Activated CD4-positive, alpha-beta T cell treated with anti-CD3 and anti-CD28 coated beads for 4 hours (primary cell): Measurements from ENCODE around the gene FTMT.
"Not testable (repeated sequence)": the region's sequence is repeated elsewhere in the genome, so short reads cannot be mapped to it uniquely, and the experiment has no call there.

Experiments used
- DNase-seq, 2 donors: peaks; one replicate each; pipeline ENCODE4 v3.0.0-alpha.2; 2020

The FTMT gene

GRCh38 chr5:121851643-121852574 is at the start of gene FTMT:
Gene FTMT, plus strand, starts transcription at chr5:121851882. Its CDS starts 82 bp downstream, at chr5:121851964.
- no peak for DNase-seq

- DNase-seq, result not testable (repeated sequence)
These were observed 46.4 kb upstream of the FTMT start for GRCh38 chr5:121805251-121805650.

- no peak for DNase-seq
These were observed 45.8 kb upstream of the FTMT start for GRCh38 chr5:121805911-121806310.

- DNase-seq, result no peak
These were observed 35.5 kb upstream of the FTMT start for GRCh38 chr5:121816164-121816563.

GRCh38 chr5:121819682-121820261 is 31.9 kb upstream of the FTMT start:
- no peak for DNase-seq

GRCh38 chr5:121833617-121834016 is 18.1 kb upstream of the FTMT start:
- DNase-seq, result no peak

- DNase-seq, result no peak
These were observed 17.7 kb upstream of the FTMT start for GRCh38 chr5:121834021-121834420.

- no peak for DNase-seq
These were observed 9.8 kb upstream of the FTMT start for GRCh38 chr5:121841892-121842291.

- no peak for DNase-seq
These were observed 1.4 kb upstream of the FTMT start for GRCh38 chr5:121850272-121850671.

GRCh38 chr5:121853850-121854249 is 2.2 kb downstream of the FTMT start:
- DNase-seq, result no peak

GRCh38 chr5:121862801-121863200 is 11.1 kb downstream of the FTMT start:
- no peak for DNase-seq

- no peak for DNase-seq
These were observed 12.1 kb downstream of the FTMT start for GRCh38 chr5:121863753-121864285.

GRCh38 chr5:121867403-121867802 is 15.7 kb downstream of the FTMT start:
- no peak for DNase-seq

- no peak for DNase-seq
These were observed 18.8 kb downstream of the FTMT start for GRCh38 chr5:121870489-121870888.

GRCh38 chr5:121872856-121873255 is 21.2 kb downstream of the FTMT start:
- no peak for DNase-seq

- no peak for DNase-seq
These were observed 21.7 kb downstream of the FTMT start for GRCh38 chr5:121873409-121873808.

- DNase-seq, result no peak
These were observed 33.9 kb downstream of the FTMT start for GRCh38 chr5:121885630-121886029.

- DNase-seq, result no peak
These were observed 36.0 kb downstream of the FTMT start for GRCh38 chr5:121887727-121888126.

- DNase-seq, result no peak
These were observed 38.7 kb downstream of the FTMT start for GRCh38 chr5:121890297-121890858.

GRCh38 chr5:121897341-121897740 is 45.7 kb downstream of the FTMT start:
- DNase-seq, result no peak

GRCh38 chr5:121899346-121899745 is 47.7 kb downstream of the FTMT start:
- DNase-seq, result no peak
